Erythroblast (primary cell): ENCODE measurements around the gene NDUFB4.
"Not testable (repeated sequence)": the region's sequence is repeated elsewhere in the genome, so short reads cannot be mapped to it uniquely, and the experiment has no call there.

Experiments used
- GATA1 ChIP-seq: IDR thresholded peaks from 2 replicates; pipeline ENCODE4 v1.6.1; 2011; ENCODE audit warnings: low read depth, mild to moderate bottlenecking, control low read depth, low read length, moderate library complexity
- POLR2A ChIP-seq: IDR thresholded peaks from 2 replicates; pipeline ENCODE4 v1.6.1; 2011; ENCODE audit warnings: mild to moderate bottlenecking, low read length

DNA sequence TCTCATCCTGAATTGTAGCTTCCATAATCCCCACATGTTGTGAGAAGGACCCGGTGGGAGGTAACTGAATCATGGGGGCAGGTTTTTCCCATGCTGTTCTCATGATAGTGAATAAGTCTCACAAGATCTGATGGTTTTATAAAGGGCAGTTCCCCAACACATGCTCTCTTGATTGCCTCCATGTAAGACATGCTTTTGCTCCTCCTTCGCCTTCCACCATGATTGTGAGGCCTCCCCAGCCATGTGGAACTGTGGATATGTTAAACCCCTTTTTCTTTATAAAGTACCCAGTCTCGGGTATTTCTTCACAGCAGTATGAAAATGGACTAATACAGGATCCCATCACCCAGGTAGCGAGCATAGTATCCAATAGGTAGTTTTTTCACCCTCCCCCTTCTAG is 42.7 kb downstream of the NDUFB4 start:
- TF ChIP-seq POLR2A, GATA1: not testable (repeated sequence)
